MCF 10A (cell line): ENCODE data around the gene SMIM31. TPM values are rescaled to one million over a fixed set of nuclear protein-coding genes. Genes with fewer than 3 reads are reported as not detected.

Source experiments
- BruUV-seq: library from RNA; stranded (reverse); fragments of 400-500 nt; replicated peaks from 2 replicates; lab custom pipeline; 2021; lab: Mats Ljungman, UMichigan
- CTCF ChIA-PET: fragments of 300-600 bp; sonication (Branson Sonifier 250); formaldehyde crosslinking; extraction: SDS; loops from one replicate; lab custom pipeline; 2021; ENCODE audit warnings: antibody characterized with exemption, inconsistent platforms; lab: Yijun Ruan, JAX
- POLR2A ChIA-PET: fragments of 300-600, 350-650 bp; sonication (Branson Sonifier 250); formaldehyde crosslinking; extraction: SDS; loops from one replicate; lab custom pipeline; 2020; ENCODE audit warnings: antibody characterized with exemption, inconsistent platforms; lab: Yijun Ruan, JAX
- DNase-seq: peaks from one replicate; pipeline ENCODE4 v3.0.0-alpha.2; 2018; ENCODE audit not compliant: unreplicated experiment
- H3K27ac Mint-ChIP-seq: one replicate; pipeline ENCODE4 v1.8.0; 2022; ENCODE audit warnings: mild to moderate bottlenecking, low read depth, mixed read lengths; ENCODE audit not compliant: unreplicated experiment
- H3K27me3 Mint-ChIP-seq: one replicate; pipeline ENCODE4 v1.8.0; 2022; ENCODE audit warnings: mixed read lengths; ENCODE audit not compliant: insufficient read depth, unreplicated experiment
- H3K36me3 Mint-ChIP-seq: one replicate; pipeline ENCODE4 v1.8.0; 2022; ENCODE audit warnings: mild to moderate bottlenecking, moderate library complexity, mixed read lengths; ENCODE audit not compliant: insufficient read depth, unreplicated experiment
- H3K4me1 Mint-ChIP-seq: one replicate; pipeline ENCODE4 v1.8.0; 2022; ENCODE audit warnings: mixed read lengths; ENCODE audit not compliant: insufficient read depth, unreplicated experiment
- H3K4me3 Mint-ChIP-seq: one replicate; pipeline ENCODE4 v1.8.0; 2022; ENCODE audit warnings: mild to moderate bottlenecking, moderate library complexity, mixed read lengths; ENCODE audit not compliant: unreplicated experiment
- H3K9me3 Mint-ChIP-seq: one replicate; pipeline ENCODE4 v1.8.0; 2022; ENCODE audit warnings: mixed read lengths; ENCODE audit not compliant: unreplicated experiment
- intact Hi-C: fragments of 100-400 bp; cut with micrococcal nuclease; formaldehyde crosslinking; loops from 2 replicates; pipeline ENCODE4 v1.14.1; 2022
- total RNA-seq: library from RNA; stranded (reverse); gene quantifications from 2 replicates; pipeline ENCODE4 v1.2.3, GENCODE V29; 2022
- TF ChIP-seq, protein P1 (sequence below): fragments of 200-600 bp; IDR thresholded peaks from one replicate; pipeline ENCODE4 v1.8.0; 2022; ENCODE audit warnings: antibody characterized with exemption, mild to moderate bottlenecking; ENCODE audit not compliant: unreplicated experiment

Gene SMIM31
- total RNA-seq, 1 experiment from 2014 or later: not detected

DNA sequence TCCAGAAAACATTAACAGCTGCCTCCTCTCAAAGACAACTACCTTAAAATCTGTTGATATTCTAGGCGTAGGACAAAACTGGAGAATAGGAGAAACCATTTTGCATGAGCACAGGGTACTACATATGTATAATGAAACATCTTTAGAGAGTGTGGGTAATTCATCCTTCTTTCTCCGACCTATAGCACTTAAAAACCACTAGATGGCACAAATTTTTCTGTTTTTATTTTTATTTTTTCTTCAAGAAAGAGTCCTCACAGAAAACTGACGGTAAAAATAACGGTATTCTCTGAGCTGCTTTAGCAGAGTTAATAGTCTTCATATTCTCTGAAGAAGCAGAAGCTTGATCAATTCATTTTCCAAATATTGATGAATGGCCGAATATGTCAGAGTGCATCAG is 14.6 kb downstream of the SMIM31 start:
- Mint-ChIP-seq H3K4me1 (peaks cover 15% of the 10 kb centered on the region), H3K27ac (no peak overlapping the region), H3K36me3 (no peaks in the 10 kb centered on the region), H3K4me3 (no peak overlapping the region), H3K9me3 (no peaks in the 10 kb centered on the region), H3K27me3 (peaks cover 27% of the 10 kb centered on the region)
- CTCF ChIA-PET: interaction anchor here (0.5 to 4.5 kb wide), 65 partner anchors 8 to 1234 kb away, joined by 3 to 70 read pairs (median 4); no protein-coding TSS in a partner anchor
- BruUV-seq: no TSS peak
- DNase-seq: peak; percentile 13
- intact Hi-C loops: loop anchor here (1.0 kb wide), 1 partner anchor 229 kb away; no protein-coding TSS in a partner anchor
- POLR2A ChIA-PET: interaction anchor here (0.6 kb wide), 1 partner anchor 827 kb away, joined by 4 read pairs; no protein-coding TSS in a partner anchor
- TF ChIP-seq, protein P1, sequence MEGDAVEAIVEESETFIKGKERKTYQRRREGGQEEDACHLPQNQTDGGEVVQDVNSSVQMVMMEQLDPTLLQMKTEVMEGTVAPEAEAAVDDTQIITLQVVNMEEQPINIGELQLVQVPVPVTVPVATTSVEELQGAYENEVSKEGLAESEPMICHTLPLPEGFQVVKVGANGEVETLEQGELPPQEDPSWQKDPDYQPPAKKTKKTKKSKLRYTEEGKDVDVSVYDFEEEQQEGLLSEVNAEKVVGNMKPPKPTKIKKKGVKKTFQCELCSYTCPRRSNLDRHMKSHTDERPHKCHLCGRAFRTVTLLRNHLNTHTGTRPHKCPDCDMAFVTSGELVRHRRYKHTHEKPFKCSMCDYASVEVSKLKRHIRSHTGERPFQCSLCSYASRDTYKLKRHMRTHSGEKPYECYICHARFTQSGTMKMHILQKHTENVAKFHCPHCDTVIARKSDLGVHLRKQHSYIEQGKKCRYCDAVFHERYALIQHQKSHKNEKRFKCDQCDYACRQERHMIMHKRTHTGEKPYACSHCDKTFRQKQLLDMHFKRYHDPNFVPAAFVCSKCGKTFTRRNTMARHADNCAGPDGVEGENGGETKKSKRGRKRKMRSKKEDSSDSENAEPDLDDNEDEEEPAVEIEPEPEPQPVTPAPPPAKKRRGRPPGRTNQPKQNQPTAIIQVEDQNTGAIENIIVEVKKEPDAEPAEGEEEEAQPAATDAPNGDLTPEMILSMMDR: peak; percentile 32

DNA sequence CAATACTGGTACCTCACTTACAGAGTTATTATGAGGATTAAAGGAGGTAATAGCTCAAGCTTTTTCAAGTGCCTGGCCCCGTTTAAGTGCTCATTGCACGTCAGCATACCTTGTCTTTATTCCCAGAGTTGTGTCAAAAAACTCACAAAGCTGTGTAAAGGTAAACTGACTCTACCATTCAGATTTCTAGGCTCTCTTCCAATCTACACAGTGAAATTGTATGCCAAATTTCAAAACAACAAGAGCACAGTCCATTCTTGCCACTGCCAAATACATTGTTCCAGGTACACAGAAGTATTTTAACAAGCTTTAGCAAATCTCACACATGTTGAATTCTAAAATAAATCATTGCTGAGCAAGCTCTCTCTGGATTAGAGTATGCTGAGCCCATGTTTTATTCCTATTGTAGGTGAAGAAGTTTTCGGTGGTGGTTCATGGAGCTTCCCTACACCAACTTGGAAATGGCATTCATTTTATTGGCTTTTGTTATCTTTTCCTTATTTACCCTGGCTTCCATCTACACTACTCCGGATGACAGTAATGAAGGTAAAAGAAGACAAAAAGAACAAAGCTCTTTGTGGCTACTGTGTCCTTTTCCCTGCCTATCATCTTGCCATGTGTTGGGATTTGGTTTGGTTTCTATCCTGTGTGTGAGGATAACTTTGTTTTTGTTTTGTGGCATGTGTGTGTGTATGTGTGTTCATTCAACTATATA is 16.2 kb downstream of the SMIM31 start:
- DNase-seq: no peak
- TF ChIP-seq, protein P1: no peak
- Mint-ChIP-seq H3K36me3 (no peaks in the 10 kb centered on the region), H3K4me3 (no peak overlapping the region), H3K9me3 (no peaks in the 10 kb centered on the region), H3K4me1 (peaks cover 15% of the 10 kb centered on the region), H3K27ac (peak overlapping the region; percentile 19), H3K27me3 (peaks cover 27% of the 10 kb centered on the region)
- intact Hi-C loops: no loop called here
- ChIA-PET CTCF (interaction anchor here (0.6 to 4.5 kb wide), 12 partner anchors 8 to 328 kb away, joined by 3 to 70 read pairs (median 4); no protein-coding TSS in a partner anchor), POLR2A (interaction anchor here (0.8 kb wide), 1 partner anchor 227 kb away, joined by 3 read pairs; no protein-coding TSS in a partner anchor)
- no TSS peak for BruUV-seq

DNA sequence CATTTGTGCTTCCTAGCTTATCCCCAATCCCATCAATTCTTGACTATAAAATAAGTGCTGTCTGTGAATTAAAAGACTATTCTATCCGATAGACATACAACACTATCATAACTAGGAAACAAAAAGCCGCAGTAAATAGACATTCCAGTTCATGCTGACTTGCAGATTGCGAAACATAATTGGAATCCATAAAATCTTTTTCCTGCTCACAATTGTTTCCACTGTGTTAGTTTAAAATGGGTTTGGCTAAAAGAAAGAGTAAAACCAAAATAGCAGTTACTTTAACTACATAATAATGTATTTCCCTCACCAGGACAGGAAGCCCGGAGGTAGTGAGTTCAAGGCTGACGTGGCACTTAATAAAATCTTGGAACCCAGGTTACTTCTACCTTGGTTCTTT is 17.2 kb downstream of the SMIM31 start:
- ChIA-PET POLR2A (interaction anchor here (0.8 kb wide), 1 partner anchor 226 kb away, joined by 3 read pairs; no protein-coding TSS in a partner anchor), CTCF (interaction anchor here (0.6 to 4.5 kb wide), 7 partner anchors 7 to 1216 kb away, joined by 3 to 70 read pairs (median 4); no protein-coding TSS in a partner anchor)
- no peaks in the 10 kb centered on the region for H3K9me3 Mint-ChIP-seq
- DNase-seq: no peak
- intact Hi-C loops: no loop called here
- peaks cover 15% of the 10 kb centered on the region for H3K4me1 Mint-ChIP-seq
- no peaks in the 10 kb centered on the region for H3K36me3 Mint-ChIP-seq
- H3K4me3 Mint-ChIP-seq: no peak overlapping the region
- no TSS peak for BruUV-seq
- H3K27ac Mint-ChIP-seq: no peak overlapping the region
- H3K27me3 Mint-ChIP-seq: peaks cover 22% of the 10 kb centered on the region
- TF ChIP-seq, protein P1: no peak

DNA sequence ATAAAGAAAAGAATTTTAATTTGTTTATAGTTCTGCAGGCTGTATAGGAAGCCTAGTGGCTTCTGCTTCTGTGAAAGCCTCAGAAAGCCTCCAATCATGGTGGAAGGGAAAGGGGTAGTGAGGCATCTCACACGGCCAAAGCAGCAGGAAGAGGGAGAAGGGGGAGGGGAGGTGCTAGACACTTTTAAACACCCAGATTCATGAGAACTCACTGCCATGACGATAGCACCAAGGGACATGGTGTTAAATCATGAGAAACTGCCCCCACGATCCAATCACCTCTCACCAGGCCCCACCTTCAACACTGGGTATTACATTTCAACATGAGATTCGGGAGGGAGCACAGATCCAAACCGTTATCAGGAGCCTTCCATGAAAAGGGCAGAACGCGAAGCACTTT is 18.1 kb downstream of the SMIM31 start:
- intact Hi-C loops: no loop called here
- TF ChIP-seq, protein P1: no peak
- Mint-ChIP-seq H3K27me3 (peaks cover 12% of the 10 kb centered on the region), H3K4me3 (no peak overlapping the region), H3K36me3 (no peaks in the 10 kb centered on the region), H3K9me3 (no peaks in the 10 kb centered on the region), H3K4me1 (peaks cover 15% of the 10 kb centered on the region), H3K27ac (no peak overlapping the region)
- BruUV-seq: no TSS peak
- ChIA-PET CTCF (interaction anchor here (0.8 to 1.2 kb wide), 4 partner anchors 8 to 1217 kb away, joined by 3 to 6 read pairs (median 4); no protein-coding TSS in a partner anchor), POLR2A (interaction anchor here (0.6 kb wide), 1 partner anchor 8 kb away, joined by 3 read pairs; no protein-coding TSS in a partner anchor)
- DNase-seq: no peak
